Measurements from ENCODE around the gene DDIT3.
"Not testable (repeated sequence)": the region's sequence is repeated elsewhere in the genome, so short reads cannot be mapped to it uniquely, and the experiment has no call there.

Gene DDIT3

DNA sequence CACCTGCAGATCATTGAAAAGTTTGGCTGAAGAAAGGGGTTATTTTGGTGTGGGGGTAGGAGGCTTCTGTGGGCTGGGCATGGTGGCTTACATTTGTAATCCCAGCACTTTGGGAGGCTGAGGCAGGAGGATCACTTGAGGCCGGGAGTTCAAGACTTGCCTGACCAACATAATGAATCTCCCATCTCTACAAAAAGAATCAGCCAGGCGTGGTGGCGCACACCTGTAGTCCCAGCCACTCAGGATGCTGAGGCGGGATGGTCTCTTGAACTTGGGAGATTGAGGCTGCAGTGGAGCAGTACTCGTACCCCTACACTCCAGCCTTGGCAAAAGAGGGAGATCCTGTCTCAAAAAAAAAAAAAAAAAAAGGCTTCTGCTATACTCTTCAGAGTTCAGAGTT lies 7.0 kb downstream of the DDIT3 start:
- DNase-seq (ENCODE audit: low spot score): no peak

DNA sequence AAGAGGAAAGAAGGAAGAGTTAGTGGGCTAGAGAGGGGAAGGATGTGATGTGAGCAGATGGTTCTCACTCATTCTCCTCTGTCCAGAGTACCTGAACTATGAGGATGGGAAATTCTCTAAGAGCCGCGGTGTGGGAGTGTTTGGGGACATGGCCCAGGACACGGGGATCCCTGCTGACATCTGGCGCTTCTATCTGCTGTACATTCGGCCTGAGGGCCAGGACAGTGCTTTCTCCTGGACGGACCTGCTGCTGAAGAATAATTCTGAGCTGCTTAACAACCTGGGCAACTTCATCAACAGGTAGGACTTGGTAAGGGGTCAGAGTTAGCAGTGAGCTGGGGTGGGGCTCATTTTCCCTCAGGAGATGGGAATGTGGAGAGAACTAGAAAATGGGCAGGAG lies 7.6 kb downstream of the DDIT3 start:
- DNase-seq (ENCODE audit: low spot score): no peak

DNA sequence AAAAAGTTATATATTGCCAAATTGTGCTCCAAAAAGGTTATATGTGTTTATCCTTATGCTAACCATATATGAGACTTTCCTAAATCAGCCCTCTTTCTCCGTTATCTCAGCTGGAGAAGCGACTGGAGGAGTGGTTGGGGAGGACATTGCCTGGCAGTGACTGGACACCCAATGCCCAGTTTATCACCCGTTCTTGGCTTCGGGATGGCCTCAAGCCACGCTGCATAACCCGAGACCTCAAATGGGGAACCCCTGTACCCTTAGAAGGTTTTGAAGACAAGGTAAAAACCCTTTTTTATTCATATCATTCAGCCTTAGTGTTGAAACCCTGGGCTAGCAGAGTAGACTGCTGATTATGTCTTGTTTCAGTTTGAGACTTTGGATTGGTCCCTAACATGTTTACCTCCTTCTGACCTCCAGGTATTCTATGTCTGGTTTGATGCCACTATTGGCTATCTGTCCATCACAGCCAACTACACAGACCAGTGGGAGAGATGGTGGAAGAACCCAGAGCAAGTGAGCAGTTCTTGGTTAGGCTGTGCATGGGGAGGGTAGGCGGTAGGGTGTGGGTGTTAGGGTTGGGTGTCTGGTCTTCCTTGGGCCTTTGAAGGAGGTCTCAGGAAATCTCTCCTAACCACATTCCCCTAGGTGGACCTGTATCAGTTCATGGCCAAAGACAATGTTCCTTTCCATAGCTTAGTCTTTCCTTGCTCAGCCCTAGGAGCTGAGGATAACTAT lies 8.6 kb downstream of the DDIT3 start:
- DNase-seq (ENCODE audit: low spot score): no peak

DNA sequence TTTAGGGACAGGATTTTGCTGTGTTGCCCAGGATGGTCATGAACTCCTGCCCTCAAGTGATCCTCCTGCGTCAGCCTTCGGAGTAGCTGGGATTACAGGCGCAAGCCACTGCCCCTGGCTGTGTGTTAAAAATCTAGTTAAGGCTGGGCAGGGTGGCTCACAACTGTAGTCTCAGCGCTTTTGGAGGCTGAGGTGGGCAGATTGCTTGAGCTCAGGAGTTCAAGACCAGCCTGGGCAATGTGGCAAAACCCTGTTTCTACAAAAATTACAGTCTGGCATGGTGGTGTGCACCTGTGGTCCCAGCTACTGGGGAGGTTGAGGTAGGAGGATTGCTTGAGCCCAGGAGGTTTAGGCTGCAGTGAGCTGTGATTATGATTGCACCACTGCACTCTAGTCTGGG lies 9.2 kb downstream of the DDIT3 start:
- no peak for DNase-seq (ENCODE audit: low spot score)

DNA sequence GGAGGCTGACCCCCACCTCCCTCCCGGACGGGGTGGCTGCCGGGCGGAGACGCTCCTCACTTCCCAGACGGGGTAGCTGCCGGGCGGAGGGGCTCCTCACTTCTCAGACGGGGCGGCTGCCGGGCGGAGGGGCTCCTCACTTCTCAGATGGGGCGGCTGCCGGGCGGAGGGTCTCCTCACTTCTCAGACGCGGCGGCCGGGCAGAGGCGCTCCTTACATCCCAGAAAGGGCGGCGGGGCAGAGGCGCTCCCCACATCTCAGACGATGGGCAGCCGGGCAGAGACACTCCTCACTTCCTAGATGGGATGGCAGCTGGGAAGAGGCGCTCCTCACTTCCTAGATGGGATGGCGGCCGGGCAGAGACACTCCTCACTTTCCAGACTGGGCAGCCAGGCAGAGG lies 12.5 kb downstream of the DDIT3 start:
- not testable (repeated sequence) for DNase-seq (ENCODE audit: low spot score)

DNA sequence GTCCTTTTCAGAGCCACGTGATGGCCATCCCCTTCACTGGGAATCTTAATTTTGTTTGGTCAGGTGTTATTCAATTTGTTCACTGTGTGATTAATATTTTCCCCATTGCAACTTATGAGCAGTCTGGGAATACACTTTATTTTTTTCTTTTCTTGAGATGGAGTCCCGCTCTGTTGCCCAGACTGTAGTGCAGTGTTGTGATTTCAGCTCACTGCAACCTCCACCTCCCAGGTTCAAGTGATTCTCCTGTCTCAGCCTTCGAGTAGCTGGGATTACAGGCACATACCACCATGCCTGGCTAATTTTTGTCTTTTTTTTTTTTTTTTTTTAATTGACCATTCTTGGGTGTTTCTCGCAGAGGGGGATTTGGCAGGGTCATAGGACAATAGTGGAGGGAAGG lies 13.8 kb downstream of the DDIT3 start:
- DNase-seq (ENCODE audit: low spot score): not testable (repeated sequence)

DNA sequence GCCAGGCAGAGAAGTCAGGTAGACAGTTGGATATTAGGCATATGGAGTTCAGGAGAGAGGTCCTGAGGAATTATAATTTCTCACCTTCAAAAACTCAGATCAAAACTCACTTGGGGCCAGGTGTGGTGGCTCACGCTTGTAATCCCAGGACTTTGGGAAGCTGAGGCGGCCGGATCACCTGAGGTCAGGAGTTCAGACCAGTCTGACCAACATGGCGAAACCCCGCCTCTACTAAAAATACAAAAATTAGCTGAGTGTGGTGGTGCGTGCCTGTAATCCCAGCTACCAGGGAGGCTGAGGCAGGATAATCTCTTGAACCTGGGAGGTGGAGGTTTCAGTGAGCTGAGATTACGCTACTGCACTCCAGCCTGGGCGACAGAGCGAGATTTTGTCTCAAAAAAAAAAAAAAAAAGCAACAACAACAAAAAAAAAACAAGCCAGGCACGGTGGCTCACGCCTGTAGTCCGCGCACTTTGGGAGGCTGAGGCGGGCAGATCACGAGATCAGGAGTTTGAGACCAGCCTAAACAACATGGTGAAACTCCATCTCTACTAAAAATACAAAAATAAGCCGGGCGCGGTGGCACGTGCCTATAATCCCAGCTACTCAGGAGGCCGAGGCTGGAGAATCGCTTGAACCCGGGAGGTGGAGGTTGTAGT lies 17.9 kb downstream of the DDIT3 start:
- DNase-seq (ENCODE audit: low spot score): not testable (repeated sequence)

DNA sequence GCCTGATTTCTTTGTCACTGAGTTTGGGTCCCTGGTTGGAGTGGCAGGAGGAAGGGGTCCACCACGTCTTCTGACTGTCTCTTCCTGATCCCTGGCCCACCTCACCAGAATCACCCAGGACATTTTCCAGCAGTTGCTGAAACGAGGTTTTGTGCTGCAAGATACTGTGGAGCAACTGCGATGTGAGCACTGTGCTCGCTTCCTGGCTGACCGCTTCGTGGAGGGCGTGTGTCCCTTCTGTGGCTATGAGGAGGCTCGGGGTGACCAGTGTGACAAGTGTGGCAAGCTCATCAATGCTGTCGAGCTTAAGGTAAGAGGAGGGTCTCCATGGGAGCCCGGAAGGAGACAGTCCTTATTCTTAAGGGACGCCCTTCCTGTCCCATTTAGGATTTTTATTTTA lies 20.1 kb downstream of the DDIT3 start:
- DNase-seq (ENCODE audit: low spot score): no peak

DNA sequence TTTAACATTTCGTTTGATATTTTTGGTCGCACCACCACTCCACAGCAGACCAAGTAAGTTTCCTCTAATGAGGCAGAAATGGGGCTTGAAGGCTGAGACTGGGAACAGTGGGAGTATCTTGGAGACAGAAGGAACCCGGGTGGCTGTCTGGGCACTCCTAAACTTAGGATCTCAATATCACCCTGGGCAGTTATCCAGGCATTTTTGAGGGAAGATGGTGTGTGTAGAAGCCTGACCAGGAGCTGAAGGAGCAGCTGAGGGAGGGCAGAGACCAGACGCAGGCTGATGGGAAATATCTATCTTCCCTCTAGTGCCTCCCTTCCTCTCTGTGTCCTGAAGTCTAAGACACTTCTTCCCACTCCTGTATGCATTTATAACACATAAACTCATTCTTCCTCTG lies 21.7 kb downstream of the DDIT3 start:
- DNase-seq (ENCODE audit: low spot score): no peak

DNA sequence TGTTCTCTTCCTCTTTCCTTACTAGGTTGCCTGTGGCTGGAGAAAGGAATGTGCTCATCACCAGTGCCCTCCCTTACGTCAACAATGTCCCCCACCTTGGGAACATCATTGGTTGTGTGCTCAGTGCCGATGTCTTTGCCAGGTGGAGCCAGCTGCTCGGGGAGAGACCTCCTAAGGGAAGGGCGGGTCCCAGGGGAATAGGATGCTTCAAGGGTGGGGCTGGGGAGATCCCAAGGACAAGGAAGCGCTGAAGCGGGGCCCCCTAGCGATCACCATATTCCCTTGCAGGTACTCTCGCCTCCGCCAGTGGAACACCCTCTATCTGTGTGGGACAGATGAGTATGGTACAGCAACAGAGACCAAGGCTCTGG lies 22.2 kb downstream of the DDIT3 start:
- no peak for DNase-seq (ENCODE audit: low spot score)

DNA sequence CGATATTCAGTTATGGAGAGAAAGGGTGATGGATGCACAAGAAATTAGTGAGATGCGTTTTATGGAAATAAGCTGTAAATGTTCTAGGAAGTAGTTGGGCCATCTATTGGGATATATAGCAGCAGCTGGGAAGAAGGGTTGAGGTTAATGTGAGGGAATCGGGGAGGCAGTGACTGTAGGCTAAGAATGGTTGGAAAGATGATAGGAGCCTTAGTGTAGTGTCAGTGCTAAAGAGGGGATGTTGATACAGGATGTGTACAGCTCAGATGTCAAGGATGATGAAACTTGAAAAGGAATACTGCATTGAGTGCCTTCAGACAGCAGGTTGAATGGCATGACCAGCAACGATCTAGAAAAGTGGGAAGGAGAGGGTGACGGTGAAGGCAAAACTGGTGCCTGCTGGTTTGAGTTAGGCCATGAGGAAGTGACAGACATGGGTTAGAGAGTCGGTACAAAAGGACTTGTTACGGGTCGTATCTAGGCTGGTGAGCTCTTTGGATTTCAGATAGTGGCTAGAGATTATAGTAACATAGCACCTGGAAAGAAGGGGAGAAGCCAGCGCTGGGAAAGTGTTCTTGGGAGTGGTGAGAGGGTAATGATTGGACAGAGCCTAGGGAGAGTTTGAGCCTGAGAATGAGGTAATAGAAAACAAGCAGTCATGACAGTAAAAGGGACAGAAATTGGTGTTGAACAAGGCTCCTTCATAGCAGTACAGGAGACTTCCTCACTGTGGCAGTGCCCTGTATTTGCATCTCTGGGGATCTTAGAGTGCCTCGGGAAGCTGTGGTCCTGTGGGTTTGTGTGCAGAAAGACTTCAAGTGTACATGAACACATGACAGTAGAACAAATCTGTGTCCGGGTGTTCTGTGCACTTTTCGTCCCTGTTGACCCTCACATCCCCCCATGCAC lies 22.8 kb downstream of the DDIT3 start:
- DNase-seq (ENCODE audit: low spot score): no peak

DNA sequence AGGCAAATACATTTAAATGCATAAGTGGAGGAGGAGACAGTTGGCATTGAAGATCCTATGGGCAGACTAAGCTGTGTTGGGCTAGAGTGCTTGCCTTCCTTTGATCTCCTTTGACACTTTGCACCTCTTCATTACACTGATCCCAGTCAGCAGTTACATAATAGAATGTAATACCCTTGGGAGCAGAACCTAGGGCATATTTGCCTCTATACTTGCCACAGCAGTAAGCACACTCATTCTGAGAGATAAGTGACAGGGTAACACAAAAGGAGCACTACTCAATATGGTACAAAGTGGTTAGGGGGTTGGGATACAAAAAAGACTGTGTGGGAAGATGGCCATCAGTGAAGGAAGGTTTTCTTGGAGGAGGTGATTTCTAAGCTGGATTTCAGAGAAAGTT lies 23.5 kb downstream of the DDIT3 start:
- no peak for DNase-seq (ENCODE audit: low spot score)

DNA sequence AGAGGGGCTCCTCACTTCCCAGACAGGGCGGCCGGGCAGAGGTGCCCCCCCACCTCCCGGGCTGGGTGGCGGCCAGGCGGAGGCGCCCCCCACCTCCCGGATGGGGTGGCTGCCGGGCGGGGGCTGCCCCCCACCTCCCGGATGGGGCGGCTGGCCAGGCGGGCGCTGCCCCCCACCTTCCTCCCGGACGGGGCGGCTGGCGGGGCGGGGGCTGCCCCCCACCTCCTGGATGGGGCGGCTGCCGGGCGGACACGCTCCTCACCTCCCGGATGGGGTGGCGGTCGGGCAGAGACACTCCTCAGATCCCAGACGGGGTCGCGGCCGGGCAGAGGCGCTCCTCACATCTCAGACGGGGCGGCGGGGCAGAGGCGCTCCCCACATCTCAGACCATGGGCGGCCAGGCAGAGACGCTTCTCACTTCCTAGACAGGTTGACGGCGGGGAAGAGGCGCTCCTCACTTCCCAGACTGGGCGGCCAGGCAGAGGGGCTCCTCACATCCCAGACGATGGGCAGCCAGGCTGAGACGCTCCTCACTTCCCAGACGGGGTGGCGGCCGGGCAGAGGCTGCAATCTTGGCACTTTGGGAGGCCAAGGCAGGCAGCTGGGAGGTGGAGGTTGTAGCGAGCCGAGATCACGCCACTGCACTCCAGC lies 25.1 kb downstream of the DDIT3 start:
- DNase-seq (ENCODE audit: low spot score): not testable (repeated sequence)

DNA sequence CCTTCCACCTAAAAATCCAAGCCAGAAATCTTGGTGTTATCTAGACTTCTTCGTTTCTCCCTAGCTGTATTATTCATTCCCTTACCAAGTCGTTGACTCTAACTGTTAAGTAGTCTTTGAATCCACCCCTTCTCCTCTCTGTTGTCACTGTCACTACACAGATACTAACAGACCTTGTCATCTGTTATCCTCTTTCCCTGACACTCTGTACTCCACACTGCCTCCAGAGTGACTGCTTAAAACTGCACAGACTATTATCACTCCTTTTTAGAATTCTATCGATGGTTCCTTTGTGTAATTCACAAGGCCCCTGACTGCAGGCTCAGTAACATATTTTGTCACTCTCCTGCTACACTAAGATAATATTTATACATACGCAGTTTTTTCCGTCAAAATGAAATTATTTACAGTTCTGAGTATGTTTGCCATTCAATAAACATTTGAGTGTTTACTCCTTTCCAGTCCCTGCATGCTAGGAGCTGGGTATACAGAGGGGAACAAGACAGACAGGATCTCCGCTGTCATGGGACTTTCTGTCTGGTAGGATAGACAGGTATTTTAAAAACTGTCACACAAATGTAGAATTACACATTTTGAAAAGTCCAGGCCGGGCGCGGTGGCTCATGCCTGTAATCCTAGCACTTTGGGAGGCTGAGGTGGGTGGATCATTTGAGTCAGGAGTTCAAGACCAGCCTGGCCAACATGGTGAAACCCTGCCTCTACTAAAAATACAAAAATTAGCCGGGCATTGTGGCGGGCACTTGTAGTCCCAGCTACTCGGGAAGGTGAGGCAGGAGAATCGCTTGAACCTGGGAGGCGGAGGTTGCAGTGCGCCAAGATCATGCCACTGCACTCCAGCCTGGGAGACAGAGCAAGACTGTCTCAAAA lies 28.7 kb downstream of the DDIT3 start:
- no peak for DNase-seq (ENCODE audit: low spot score)

DNA sequence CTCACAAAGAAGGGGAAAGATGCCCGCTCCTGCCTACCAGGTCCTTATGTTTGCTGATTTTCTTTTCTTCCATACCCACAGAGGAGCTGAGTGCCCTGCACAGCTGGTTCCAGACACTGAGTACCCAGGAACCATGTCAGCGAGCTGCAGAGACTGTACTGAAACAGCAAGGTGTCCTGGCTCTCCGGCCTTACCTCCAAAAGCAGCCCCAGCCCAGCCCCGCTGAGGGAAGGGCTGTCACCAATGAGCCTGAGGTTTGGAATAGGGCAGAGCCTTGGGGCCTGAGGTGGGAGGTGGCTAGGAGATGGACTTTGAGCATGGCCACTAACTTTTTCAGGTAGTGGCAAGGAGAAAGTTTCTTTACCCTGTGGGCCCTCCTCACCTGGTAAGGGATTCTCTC lies 30.2 kb downstream of the DDIT3 start:
- DNase-seq (ENCODE audit: low spot score): no peak

DNA sequence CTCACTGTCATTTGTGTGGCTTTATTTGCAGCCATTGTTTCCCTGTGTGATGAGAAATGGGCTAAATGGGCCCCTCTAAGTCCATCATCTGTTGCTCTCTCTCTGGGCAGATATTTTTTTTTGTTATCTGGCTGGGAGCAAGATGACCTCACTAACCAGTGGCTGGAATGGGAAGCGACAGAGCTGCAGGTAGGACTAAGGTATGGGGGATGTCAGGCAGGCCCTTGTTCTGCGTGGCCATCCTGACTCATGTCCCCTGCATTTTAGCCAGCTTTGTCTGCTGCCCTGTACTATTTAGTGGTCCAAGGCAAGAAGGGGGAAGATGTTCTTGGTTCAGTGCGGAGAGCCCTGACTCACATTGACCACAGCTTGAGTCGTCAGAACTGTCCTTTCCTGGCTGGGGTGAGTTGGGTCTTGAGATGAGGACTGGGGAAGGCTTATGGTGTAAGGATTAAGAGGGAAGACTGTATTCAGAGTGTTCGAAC lies 31.1 kb downstream of the DDIT3 start:
- no peak for DNase-seq (ENCODE audit: low spot score)

DNA sequence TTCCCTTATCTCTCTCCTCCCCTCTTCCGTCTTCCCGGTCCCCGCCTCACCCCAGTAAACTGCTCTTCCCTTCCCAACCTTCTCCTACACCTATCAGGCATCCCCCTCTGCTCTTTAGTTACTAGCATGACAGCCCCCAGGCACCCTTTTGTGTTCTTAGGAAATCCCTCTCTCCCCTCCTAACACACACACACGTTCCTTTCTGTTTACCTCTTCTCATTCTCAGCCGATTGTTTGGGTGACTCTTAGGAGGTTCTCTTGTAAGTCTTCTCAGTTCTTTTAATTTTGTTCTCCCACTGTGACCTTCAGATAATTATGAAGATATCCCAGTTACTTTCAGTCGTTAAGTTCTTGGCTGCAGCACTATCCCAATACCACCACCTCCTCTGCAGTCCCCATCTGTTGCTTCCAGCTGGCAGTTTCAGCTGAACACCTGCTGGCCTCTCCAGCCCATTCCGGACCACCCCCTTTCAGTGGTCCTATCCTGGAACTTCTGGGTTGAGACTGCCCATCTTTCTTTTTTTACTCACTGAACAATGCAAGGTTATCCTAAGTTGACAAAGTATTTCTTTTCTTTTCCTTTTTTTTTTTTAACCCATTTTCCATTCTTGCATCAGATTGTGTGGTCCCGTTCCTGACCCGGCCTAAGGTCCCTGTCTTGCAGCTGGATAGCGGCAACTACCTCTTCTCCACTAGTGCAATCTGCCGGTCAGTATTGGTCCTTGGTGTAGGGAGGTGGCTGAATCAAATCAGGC lies 31.7 kb downstream of the DDIT3 start:
- peak; percentile 53 for DNase-seq (ENCODE audit: low spot score)

DNA sequence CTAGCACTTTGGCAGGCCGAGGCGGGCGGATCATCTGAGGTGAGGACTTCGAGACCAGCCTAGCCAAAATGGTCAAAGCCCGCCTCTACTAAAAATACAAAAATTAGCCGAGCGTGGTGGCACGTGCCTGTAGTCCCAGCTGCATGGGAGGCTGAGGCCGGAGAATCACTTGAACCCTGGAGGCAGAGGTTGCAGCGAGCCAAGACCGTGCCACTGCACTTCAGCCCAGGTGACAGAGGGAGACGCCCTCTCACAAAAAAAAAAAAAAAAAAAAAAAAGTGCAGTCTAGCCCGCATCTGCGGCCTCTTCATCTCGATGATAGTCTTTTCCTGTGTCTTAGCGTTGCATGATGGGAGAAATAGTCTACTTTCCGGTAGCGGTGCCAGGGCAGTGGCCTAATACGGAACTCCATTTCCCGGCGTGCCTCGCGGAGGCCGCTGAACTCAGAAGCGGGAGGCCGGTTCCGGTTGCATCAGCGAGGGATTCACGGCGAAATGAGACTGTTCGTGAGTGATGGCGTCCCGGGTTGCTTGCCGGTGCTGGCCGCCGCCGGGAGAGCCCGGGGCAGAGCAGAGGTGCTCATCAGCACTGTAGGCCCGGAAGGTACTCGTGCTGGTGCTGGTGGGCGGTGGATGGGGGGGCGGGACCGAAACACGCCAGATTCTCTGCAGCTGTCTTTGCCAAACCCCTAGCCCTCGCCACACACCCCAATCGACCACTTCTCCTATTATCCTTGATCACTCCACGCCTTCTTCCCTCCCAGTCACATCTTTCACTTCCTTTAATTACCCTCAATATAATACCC lies 32.5 kb downstream of the DDIT3 start, which contains the start of gene MARS1:
MARS1 (plus strand) TSS at position 472 of the 805 bp plus-strand sequence; CDS start at position 495, 23 bp downstream.
- DNase-seq (ENCODE audit: low spot score): peak; percentile 89

DNA sequence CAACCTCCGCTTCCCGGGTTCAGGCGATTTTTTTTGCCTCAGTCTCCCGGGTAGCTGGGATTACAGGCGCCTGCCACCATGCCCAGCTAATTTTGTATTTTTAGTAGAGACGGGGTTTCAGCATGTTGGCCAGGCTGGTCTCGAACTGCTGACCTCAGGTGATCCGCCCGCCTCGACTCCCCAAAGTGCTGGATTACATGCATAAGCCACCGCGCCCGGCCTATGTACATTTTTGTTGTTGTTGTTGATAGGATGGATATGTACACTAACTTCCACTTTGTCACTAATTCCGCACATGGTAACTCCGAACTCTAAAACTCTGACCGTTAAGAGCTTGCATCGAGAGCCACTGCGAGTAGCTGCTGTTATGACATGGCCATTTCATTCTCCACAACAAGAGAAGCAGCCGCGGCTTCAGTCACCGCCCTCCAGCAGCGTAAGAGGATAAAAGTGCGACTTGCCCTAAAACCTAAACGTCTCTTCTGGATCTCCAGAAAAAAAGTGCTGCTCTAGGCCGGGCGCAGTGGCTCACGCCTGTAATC lies 33.2 kb downstream of the DDIT3 start:
- no peak for DNase-seq (ENCODE audit: low spot score)

Data from D341Med (cell line).